NCI-H524 treated with DMSO at 0.1 percent for 48 hours (cell line): ENCODE measurements around the gene GRN.
"Not testable (repeated sequence)": the region's sequence is repeated elsewhere in the genome, so short reads cannot be mapped to it uniquely, and the experiment has no call there.

Experiments used
- DNase-seq: peaks from one replicate; lab custom pipeline; 2025; lab: John Stamatoyannopoulos, UW

Gene GRN

GRCh38 chr17:44361292-44362260 lies 16.5 kb downstream of the GRN start:
- DNase-seq = no peak

GRCh38 chr17:44362459-44362948 lies 17.4 kb downstream of the GRN start:
- DNase-seq = no peak

- no peak for DNase-seq
Observed at GRCh38 chr17:44362949-44363612, 18.0 kb downstream of the GRN start.

- DNase-seq = no peak
Observed at GRCh38 chr17:44363613-44364159, 18.6 kb downstream of the GRN start, which contains the start of gene FAM171A2. Gene FAM171A2, minus strand, starts transcription at chr17:44363853. Its CDS starts 139 bp downstream, at chr17:44363714.

- not testable (repeated sequence) for DNase-seq
Observed at GRCh38 chr17:44365051-44365450, 19.9 kb downstream of the GRN start.

GRCh38 chr17:44367231-44367979 lies 22.3 kb downstream of the GRN start:
- DNase-seq = no peak

GRCh38 chr17:44368391-44369243 lies 23.5 kb downstream of the GRN start:
- not testable (repeated sequence) for DNase-seq

GRCh38 chr17:44369414-44370023 lies 24.4 kb downstream of the GRN start:
- not testable (repeated sequence) for DNase-seq

- no peak for DNase-seq
Observed at GRCh38 chr17:44372036-44372435, 26.9 kb downstream of the GRN start.

GRCh38 chr17:44374306-44375195 lies 29.4 kb downstream of the GRN start:
- no peak for DNase-seq

GRCh38 chr17:44375196-44376017 lies 30.3 kb downstream of the GRN start:
- no peak for DNase-seq

- no peak for DNase-seq
Observed at GRCh38 chr17:44376124-44376523, 31.0 kb downstream of the GRN start.

GRCh38 chr17:44376779-44377178 lies 31.7 kb downstream of the GRN start:
- no peak for DNase-seq

- no peak for DNase-seq
Observed at GRCh38 chr17:44378171-44378705, 33.1 kb downstream of the GRN start.

GRCh38 chr17:44379887-44380286 lies 34.8 kb downstream of the GRN start:
- no peak for DNase-seq

- DNase-seq = no peak
Observed at GRCh38 chr17:44380767-44381166, 35.7 kb downstream of the GRN start.

- no peak for DNase-seq
Observed at GRCh38 chr17:44381810-44382305, 36.8 kb downstream of the GRN start.

GRCh38 chr17:44382917-44383316 lies 37.8 kb downstream of the GRN start:
- DNase-seq = no peak
